Measurements from ENCODE around the gene TM4SF18. TPM values are rescaled to one million over a fixed set of nuclear protein-coding genes. Genes with fewer than 3 reads are reported as not detected.
A peak's percentile ranks its signal among the peaks of the same experiment; 100 is the strongest.

Gene TM4SF18
- total and polyA plus RNA-seq, 5 donors: 2.9 to 6.1 (median 4.5) TPM

GRCh38 chr3:149366941-149367840 is 33.8 kb upstream of the TM4SF18 start:
- H3K4me3 ChIP-seq (ENCODE audit: low read length): no peak overlapping the region
- ATAC-seq (peak; percentile 52 to 84), DNase-seq (no peak)
- no peaks in the 10 kb centered on the region for H3K9me3 ChIP-seq (ENCODE audit: control insufficient read depth, low read length)
- H3K27me3 ChIP-seq (ENCODE audit: control insufficient read depth, insufficient read depth): no peaks in the 10 kb centered on the region
- intact Hi-C loops (cut with DNase I): no loop called here
- H3K27ac ChIP-seq (ENCODE audit: low read length): peak overlapping the region; percentile 68
- H3K4me1 ChIP-seq (ENCODE audit: control insufficient read depth, insufficient read depth, low read length): peaks cover 2% of the 10 kb centered on the region
- 70% methylated on average over 3 of the region's 3 CpGs for WGBS

- WGBS: 93% methylated on average over 2 of the region's 2 CpGs
- no peak overlapping the region for H3K4me3 ChIP-seq (ENCODE audit: low read length)
- no peaks in the 10 kb centered on the region for H3K4me1 ChIP-seq (ENCODE audit: control insufficient read depth, insufficient read depth, low read length)
- H3K27me3 ChIP-seq (ENCODE audit: control insufficient read depth, insufficient read depth): no peaks in the 10 kb centered on the region
- H3K27ac ChIP-seq (ENCODE audit: low read length): no peak overlapping the region
- H3K9me3 ChIP-seq (ENCODE audit: control insufficient read depth, low read length): no peaks in the 10 kb centered on the region
- intact Hi-C loops (cut with DNase I): no loop called here
- DNase-seq (no peak), ATAC-seq (no peak)
Measured at GRCh38 chr3:149366031-149366430, 32.6 kb upstream of the TM4SF18 start.

- ATAC-seq: no peak
- 89% methylated on average over 2 of the region's 2 CpGs for WGBS
- Histone ChIP-seq H3K9me3 (ENCODE audit: control insufficient read depth, low read length) (no peaks in the 10 kb centered on the region), H3K27me3 (ENCODE audit: control insufficient read depth, insufficient read depth) (no peaks in the 10 kb centered on the region), H3K27ac (ENCODE audit: low read length) (no peak overlapping the region), H3K4me1 (ENCODE audit: control insufficient read depth, insufficient read depth, low read length) (no peaks in the 10 kb centered on the region), H3K4me3 (ENCODE audit: low read length) (no peak overlapping the region)
- intact Hi-C loops (cut with DNase I): no loop called here
- no peak for DNase-seq
Measured at GRCh38 chr3:149364624-149365023, 31.2 kb upstream of the TM4SF18 start.

GRCh38 chr3:149363053-149363452 is 29.6 kb upstream of the TM4SF18 start:
- Histone ChIP-seq H3K4me3 (ENCODE audit: low read length) (no peak overlapping the region), H3K27me3 (ENCODE audit: control insufficient read depth, insufficient read depth) (no peaks in the 10 kb centered on the region), H3K9me3 (ENCODE audit: control insufficient read depth, low read length) (no peaks in the 10 kb centered on the region), H3K4me1 (ENCODE audit: control insufficient read depth, insufficient read depth, low read length) (no peaks in the 10 kb centered on the region), H3K27ac (ENCODE audit: low read length) (no peak overlapping the region)
- DNase-seq (no peak), ATAC-seq (no peak)
- intact Hi-C loops (cut with DNase I): no loop called here
- WGBS: 84% methylated on average over 2 of the region's 2 CpGs

GRCh38 chr3:149362366-149362765 is 28.9 kb upstream of the TM4SF18 start:
- Histone ChIP-seq H3K4me3 (ENCODE audit: low read length) (no peak overlapping the region), H3K27me3 (ENCODE audit: control insufficient read depth, insufficient read depth) (no peaks in the 10 kb centered on the region), H3K27ac (ENCODE audit: low read length) (no peak overlapping the region), H3K4me1 (ENCODE audit: control insufficient read depth, insufficient read depth, low read length) (no peaks in the 10 kb centered on the region), H3K9me3 (ENCODE audit: control insufficient read depth, low read length) (no peaks in the 10 kb centered on the region)
- intact Hi-C loops (cut with DNase I): no loop called here
- 77% methylated on average over 5 of the region's 5 CpGs for WGBS
- DNase-seq: no peak
- no peak for ATAC-seq

- 75% methylated on average over 4 of the region's 4 CpGs for WGBS
- H3K27ac ChIP-seq (ENCODE audit: low read length): no peak overlapping the region
- intact Hi-C loops (cut with DNase I): no loop called here
Measured at GRCh38 chr3:149356630-149357029, 23.2 kb upstream of the TM4SF18 start.

GRCh38 chr3:149356044-149356592 is 22.7 kb upstream of the TM4SF18 start:
- no peak overlapping the region for H3K27ac ChIP-seq (ENCODE audit: low read length)

More at GRCh38 chr3:149356630-149357029, 23.2 kb upstream of the TM4SF18 start:
- peak in 1 of 2 donors; percentile 17 for ATAC-seq
- no peak for DNase-seq
- Histone ChIP-seq H3K9me3 (ENCODE audit: control insufficient read depth, low read length) (no peaks in the 10 kb centered on the region), H3K4me1 (ENCODE audit: control insufficient read depth, insufficient read depth, low read length) (peaks cover 2% of the 10 kb centered on the region), H3K4me3 (ENCODE audit: low read length) (no peak overlapping the region), H3K27me3 (ENCODE audit: control insufficient read depth, insufficient read depth) (no peaks in the 10 kb centered on the region)

GRCh38 chr3:149353581-149354184 is 20.2 kb upstream of the TM4SF18 start:
- H3K27ac ChIP-seq (ENCODE audit: low read length): no peak overlapping the region

More at GRCh38 chr3:149356044-149356592, 22.7 kb upstream of the TM4SF18 start:
- Histone ChIP-seq H3K4me1 (ENCODE audit: control insufficient read depth, insufficient read depth, low read length) (peaks cover 2% of the 10 kb centered on the region), H3K9me3 (ENCODE audit: control insufficient read depth, low read length) (no peaks in the 10 kb centered on the region), H3K27me3 (ENCODE audit: control insufficient read depth, insufficient read depth) (no peaks in the 10 kb centered on the region), H3K4me3 (ENCODE audit: low read length) (no peak overlapping the region)
- peak; percentile 67 to 68 for ATAC-seq
- intact Hi-C loops (cut with DNase I): no loop called here
- whole genome bisulfite sequencing: 56% methylated on average over 6 of the region's 6 CpGs
- peak in 1 of 3 donors; percentile 54 for DNase-seq

GRCh38 chr3:149352556-149352955 is 19.1 kb upstream of the TM4SF18 start:
- DNase-seq (peak; percentile 69 to 82 (median 73)), ATAC-seq (peak; percentile 76 to 86)
- intact Hi-C loops (cut with DNase I): loop anchor here in 1 of 4 donors (5.0 kb wide), 1 partner anchor 130 kb away; no protein-coding TSS in a partner anchor
- Histone ChIP-seq H3K4me3 (ENCODE audit: low read length) (no peak overlapping the region), H3K27me3 (ENCODE audit: control insufficient read depth, insufficient read depth) (no peaks in the 10 kb centered on the region), H3K4me1 (ENCODE audit: control insufficient read depth, insufficient read depth, low read length) (peaks cover 2% of the 10 kb centered on the region), H3K9me3 (ENCODE audit: control insufficient read depth, low read length) (no peaks in the 10 kb centered on the region), H3K27ac (ENCODE audit: low read length) (no peak overlapping the region)
- WGBS: 38% methylated on average over 7 of the region's 7 CpGs

More at GRCh38 chr3:149353581-149354184, 20.2 kb upstream of the TM4SF18 start:
- WGBS: 70% methylated on average over 1 of the region's 1 CpG
- intact Hi-C loops (cut with DNase I): loop anchor here in 1 of 4 donors (2.0 to 5.0 kb wide), 2 partner anchors 41 to 129 kb away; no protein-coding TSS in a partner anchor
- ATAC-seq (no peak), DNase-seq (no peak)
- Histone ChIP-seq H3K4me3 (ENCODE audit: low read length) (no peak overlapping the region), H3K9me3 (ENCODE audit: control insufficient read depth, low read length) (no peaks in the 10 kb centered on the region), H3K4me1 (ENCODE audit: control insufficient read depth, insufficient read depth, low read length) (peaks cover 2% of the 10 kb centered on the region), H3K27me3 (ENCODE audit: control insufficient read depth, insufficient read depth) (no peaks in the 10 kb centered on the region)

- intact Hi-C loops (cut with DNase I): loop anchor here in 1 of 4 donors (10.0 kb wide), 1 partner anchor 141 kb away; no protein-coding TSS in a partner anchor
- Histone ChIP-seq H3K27me3 (ENCODE audit: control insufficient read depth, insufficient read depth) (no peaks in the 10 kb centered on the region), H3K27ac (ENCODE audit: low read length) (no peak overlapping the region), H3K4me3 (ENCODE audit: low read length) (no peak overlapping the region), H3K4me1 (ENCODE audit: control insufficient read depth, insufficient read depth, low read length) (peaks cover 3% of the 10 kb centered on the region), H3K9me3 (ENCODE audit: control insufficient read depth, low read length) (no peaks in the 10 kb centered on the region)
- DNase-seq (no peak), ATAC-seq (no peak)
- 91% methylated on average over 4 of the region's 4 CpGs for WGBS
Measured at GRCh38 chr3:149343951-149344350, 10.5 kb upstream of the TM4SF18 start.

All from right cardiac atrium (tissue), 5 donors.